SK-N-SH (cell line): ENCODE measurements around the gene EPHX1.

Experiments used
- IRF3 ChIP-seq: fragments of 150-350 bp; IDR thresholded peaks from 2 replicates; pipeline ENCODE4 v1.6.1; 2016; ENCODE audit warnings: mild to moderate bottlenecking, low read depth, low read length
- SMC3 ChIP-seq: IDR thresholded peaks from 2 replicates; pipeline ENCODE4 v1.6.1; 2012; ENCODE audit warnings: low read depth, low read length, improper control_type of control experiment

GRCh38 chr1:225886159-225887029 lies 76.5 kb downstream of the EPHX1 start:
- TF ChIP-seq IRF3 (no peak), SMC3 (no peak)
